NCI-H2196 (cell line): Measurements from ENCODE around the gene NCKAP5.

Source experiments
- DNase-seq: peaks from one replicate; lab custom pipeline; 2025; ENCODE audit not compliant: unreplicated experiment; lab: John Stamatoyannopoulos, UW

Gene NCKAP5

DNA sequence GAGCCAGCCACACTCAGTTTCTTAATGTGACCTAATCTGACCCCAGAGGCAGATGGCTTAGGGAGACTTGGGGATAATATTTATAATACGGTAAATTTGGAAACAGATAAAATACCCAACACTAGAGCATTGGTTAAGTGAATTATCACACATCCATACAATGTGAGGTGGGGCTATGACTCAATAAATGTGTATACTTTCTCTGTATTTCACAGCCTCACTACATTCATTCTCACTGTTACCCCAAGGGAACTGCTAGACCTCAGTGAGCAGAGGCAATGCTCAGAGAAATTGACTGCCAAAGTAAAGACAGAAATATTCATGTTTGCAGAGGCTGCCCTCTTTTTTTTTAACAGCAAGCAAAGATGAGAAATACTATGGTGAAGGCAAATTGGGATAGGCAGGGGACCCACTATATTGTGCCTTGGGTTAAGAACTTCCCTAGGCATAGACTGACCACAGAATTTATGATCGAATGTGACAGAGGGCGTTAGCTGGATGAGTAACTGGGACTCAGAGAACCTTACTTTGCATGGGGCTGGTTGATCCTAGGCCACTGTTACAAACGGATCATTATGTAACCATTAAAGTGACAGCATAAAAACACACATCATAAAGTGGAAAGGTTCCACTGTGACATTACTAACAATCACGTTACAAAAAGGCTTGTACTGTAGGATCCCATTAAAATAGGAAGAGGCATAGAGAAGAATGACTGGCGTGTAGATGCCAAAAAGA, 652.3 kb downstream of the NCKAP5 start:
- DNase-seq, result no peak

DNA sequence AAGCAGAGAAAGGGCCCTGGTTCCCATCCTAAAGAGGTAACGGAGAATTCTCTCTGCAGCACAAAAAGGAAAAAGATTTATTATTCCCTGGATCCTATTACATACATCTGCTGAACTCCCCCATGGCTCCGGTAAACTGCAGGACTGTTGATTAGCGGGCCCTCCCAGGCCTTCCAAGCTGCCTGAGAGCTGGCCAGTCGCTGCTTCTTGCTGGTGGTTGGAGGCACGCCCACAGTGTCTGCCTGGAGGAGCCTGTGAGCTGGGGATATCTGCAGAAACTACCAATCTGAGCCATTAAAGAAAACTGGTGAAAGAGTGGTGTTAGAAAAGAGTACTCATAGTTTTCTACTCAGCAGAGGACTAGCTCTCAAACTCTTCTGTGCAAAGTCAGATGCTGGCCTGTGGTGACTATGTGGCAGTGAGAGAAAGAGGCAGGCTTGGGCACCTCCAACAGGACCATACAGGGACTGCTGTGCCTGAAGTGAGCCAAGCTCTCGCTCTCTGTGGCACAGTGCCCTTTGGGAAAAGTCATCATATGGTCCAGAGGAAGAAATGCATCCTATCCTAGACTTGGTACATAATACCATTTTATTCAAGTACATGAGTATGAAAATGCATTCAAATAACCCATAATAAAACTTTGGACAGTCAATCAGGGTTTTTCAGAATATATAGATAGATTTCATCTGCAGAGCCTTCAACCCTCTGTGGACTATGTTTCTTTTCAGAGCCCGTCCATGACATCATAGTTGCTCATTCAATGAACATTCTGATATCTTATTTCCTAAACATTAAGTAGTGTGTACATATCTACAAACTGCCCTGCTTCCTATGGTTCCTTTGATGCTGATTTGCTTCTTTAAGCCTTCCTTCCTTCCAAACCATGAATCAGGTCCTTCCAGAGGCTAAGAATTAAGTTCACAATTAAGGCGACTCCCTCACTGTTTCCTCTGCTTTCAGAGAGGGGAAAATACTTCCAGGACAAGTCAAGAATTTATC, 656.2 kb downstream of the NCKAP5 start:
- DNase-seq, result no peak

DNA sequence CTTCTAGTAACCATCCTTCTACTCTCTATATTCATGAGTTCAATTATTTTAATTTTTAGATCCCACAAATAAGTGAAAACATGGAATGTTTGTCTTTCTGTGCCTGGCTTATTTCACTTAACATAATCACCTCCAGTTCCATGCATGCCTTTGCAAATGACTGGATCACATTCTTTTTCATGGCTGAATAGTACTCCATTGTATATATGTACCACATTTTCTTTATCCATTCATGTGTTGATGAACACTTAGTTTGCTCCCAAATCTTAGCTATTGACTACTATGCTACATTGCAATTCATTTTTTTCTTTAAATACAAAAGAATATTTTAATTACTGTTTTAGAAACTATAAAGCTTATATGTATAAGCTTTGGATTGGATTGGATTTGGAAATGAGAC, 657.8 kb downstream of the NCKAP5 start:
- DNase-seq, result no peak

DNA sequence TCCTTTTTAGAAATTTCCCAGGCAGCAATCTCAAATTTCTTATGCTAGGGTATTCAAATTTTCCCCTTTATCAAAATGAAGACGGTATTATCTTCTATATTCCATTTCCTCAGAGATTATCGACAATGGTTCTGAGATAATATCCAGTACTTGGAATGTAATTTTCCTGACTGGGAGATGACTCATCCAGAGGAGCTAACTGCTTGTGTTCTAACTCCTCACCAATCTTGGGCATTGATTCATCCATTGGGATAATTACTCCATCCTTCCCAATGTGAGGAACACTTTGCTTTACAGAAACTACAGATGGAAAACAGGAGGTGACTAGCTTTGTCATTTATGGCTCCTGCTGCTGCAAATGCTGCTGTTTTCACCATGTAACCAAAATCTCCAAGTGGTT, 658.8 kb downstream of the NCKAP5 start:
- DNase-seq, result no peak

DNA sequence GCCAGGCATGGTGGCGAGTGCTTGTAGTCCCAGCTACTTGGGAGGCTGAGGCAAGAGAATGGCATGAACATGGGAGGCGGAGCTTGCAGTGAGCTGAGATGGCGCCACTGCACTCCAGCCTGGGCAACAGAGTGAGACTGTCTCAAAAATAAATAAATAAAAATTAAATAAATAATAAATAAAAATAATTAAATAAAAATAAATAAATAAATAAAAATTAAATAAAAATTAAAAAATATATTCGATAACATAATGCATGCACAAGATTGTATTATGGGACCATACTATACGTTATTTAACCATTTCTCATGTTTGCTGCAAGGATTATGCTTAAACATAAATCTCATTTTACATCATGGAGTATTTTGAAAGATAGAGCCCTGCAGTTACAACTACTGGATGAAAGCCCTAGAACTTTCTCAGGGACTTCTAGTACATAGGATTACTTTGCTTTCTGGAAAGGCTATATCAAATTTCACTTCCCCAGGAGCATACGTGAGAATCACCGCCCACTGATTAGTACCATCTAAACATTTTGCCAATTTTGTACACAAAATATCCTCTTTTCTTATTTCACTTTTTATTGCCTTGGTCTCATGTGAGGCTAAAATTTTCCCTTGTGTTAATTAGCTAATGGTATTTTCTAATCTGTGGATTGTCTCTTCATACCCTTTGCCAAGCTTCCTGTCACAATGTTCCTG, 664.0 kb downstream of the NCKAP5 start:
- no peak for DNase-seq

DNA sequence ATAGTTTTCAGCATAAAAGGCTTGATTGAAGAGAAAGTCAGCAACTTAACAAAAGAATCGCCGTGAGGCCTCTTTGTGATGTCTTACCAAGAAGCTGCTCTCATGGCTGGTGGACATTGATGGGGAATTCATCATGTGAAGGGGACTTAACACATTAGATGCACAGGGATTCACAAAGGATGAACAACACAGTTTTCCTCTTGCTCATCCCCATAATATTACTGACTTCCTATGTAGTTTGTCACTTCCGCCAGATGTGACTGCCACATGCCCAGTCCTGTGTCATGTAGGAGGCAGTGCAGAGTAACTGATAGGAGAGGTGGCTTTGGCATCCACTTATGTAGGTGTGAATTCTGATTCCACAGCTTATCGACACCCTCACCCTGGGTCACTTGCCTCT, 665.6 kb downstream of the NCKAP5 start:
- DNase-seq, result no peak

DNA sequence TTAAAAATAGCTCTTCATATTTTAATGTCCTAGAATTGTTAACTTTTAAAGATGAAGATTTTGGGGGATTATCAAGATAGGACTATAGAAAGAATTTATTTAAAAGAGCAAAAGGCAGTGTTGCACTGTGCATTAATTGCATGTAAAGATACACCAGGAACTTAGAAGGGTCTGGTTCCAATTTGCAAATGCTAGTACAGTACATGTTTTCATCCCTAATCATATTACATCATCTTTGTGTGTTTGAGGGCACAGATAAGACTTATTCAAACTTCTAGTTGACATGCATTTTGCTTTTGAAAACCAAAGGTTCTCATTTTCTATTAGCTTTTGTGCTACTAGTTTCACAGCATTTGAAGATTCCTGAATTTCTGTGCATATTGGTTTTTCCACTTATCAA, 666.6 kb downstream of the NCKAP5 start:
- no peak for DNase-seq

DNA sequence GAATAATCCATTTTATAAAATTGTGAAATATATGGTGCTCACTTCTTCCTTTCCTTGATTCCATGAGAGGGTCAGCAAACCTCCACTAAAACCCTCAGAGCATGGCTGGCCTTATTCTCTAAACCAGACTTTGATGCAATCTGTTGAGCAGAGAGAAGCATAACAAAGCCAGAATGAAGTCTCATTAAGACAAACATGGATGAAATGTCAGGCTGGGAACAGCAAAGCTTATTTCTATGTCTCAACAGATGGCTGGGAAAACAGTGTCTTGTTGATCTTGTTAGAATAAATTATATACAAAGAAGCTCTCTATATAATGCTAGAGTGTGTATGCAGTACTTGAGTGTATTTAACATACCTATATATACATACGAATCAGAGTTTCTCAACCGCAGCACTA, 671.2 kb downstream of the NCKAP5 start:
- DNase-seq, result no peak

DNA sequence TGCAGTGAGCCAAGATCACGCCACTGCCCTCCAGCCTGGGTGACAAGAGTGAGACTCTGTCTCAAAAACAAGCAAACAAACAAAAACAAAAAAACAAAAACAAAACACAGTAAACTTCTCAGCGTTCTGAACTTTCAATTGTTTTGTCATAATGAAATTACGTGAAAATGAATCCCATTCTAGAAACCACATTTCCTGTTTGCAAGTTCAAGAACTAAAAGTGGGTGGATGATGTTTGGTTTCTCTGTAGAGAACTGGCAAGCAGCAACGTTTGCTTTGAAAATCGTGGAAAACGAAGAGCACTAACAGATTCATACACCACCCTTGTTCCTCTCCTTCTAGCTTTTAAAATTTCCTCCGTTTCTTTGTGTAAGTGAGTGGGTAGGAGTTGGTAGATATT, 672.2 kb downstream of the NCKAP5 start:
- no peak for DNase-seq

DNA sequence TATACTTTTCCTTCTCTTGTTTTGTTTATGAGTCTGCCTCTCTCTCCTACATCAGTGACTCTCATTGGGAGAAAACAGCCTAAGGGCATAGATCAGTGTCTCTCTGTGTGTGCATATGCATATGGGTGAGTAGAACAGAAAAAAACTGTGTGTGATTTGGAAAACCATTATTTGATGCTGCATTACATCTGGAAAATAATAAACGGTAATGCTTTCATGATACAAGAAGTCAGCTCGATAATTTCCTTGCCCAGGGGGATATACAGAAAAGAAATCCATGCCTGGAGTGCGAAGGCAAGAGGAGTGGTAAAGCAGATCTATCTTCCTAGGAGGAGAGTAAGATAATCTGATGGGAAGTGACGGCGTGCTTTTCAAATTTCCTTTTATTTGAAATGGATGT, 676.8 kb downstream of the NCKAP5 start:
- DNase-seq, result no peak

DNA sequence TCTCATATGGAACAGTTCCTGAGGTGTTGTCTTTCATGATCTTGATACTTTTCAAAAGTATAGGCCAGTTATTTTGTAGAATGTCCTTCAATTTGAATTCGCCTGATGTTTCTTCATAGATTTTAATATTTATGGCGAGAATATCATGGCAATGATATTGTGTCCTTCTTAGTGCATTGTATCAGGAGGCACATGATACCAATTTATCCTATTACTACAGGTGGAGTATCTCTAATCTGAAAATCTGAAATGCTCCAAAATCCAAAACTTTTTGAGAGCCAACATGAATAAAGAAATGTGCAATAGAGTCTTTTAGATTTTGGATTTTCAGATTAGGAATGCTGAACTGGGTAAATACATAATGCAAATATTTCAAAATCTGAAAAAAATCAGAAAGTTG, 681.7 kb downstream of the NCKAP5 start:
- no peak for DNase-seq

DNA sequence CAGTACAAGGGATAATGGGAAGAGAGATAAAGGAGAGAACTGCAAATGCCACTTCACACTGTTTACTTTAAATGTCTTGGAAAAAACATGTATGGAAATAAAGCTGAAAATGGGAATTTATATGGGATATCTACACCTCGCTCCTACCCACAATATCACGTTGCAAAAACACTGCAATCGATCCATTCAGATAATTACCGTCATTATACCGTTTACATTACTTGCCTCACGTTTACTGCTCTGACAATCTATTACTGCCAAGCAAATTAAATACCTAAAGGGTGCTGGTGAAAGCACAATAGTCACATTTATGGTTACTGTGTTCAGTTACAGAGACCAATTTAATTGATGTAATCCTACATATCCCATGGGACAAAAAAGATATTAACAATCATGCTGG, 683.6 kb downstream of the NCKAP5 start:
- no peak for DNase-seq

DNA sequence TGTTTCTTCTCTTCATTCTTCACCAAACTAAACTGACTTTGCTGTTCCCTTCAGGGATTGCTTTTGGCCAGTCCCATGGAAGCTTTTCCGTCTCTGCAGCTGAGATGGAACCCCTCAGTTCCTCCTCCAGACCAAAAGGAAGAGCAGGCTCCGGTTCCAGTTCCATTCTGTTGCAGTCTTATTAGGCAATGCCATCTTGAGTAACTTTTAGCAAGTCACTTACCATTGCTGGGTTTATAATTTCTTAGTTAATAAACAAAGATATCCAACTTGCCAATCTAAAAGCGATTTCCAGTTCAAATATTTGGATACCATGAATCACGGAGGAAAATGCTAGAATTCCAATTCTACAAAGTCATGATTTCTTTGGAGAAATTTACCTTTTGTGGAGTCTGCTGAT, 684.0 kb downstream of the NCKAP5 start:
- DNase-seq, result no peak

DNA sequence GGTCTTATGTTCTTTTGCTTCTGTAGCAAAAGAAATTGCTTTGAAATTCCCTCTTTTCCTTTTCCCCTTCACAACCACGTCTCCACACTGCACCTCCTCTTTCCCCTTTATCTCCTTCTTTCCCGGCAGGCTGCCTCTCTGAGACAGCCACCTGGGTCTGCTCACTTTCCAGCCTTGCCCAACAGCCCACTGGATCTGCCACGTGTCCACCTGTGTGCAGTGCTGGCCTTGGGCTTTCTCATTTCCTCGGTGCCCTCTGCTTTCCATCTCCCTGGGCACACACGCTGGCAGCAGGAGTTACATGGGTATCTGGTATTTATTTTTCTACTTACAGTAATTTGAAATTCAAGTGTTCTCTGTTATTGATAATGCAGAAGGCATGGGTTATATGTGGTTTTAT, 684.8 kb downstream of the NCKAP5 start:
- DNase-seq, result no peak

DNA sequence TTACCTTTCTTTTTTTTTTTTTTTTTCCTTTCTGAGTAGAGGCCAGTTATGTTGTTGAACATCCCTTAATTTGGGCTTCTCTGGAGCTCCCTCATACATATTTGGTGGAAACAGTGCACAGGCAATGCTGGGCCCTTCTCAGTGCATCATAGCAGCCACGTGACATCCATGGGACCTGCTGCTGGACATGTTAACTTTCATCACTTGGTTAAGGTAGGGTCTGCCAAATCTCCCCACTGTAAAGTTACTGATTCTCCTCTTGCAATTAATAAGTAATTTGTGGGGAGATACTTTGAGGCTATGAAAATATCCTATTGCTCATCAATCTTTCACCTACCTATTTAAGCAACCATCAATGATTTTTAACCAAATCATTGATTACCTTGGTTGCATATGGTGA, 686.7 kb downstream of the NCKAP5 start:
- no peak for DNase-seq

DNA sequence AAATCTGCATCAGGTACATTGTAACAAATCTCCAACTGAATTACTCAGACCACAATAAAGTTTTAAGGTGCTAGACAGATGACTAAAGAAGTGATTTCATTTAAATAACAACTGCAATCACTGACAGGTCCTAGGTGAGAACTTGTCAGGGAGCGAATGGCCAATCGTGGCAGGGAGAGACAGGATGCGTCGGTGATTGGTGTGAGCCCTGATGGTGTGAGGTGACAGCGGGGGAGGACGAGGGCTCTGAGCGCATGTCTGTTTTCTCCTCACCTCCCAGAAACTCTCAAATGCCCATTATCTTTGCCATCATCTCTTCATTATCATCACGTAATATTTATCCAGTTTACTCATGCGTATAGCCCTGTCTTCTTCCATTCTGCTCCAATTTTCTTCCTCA, 690.3 kb downstream of the NCKAP5 start:
- DNase-seq, result no peak

DNA sequence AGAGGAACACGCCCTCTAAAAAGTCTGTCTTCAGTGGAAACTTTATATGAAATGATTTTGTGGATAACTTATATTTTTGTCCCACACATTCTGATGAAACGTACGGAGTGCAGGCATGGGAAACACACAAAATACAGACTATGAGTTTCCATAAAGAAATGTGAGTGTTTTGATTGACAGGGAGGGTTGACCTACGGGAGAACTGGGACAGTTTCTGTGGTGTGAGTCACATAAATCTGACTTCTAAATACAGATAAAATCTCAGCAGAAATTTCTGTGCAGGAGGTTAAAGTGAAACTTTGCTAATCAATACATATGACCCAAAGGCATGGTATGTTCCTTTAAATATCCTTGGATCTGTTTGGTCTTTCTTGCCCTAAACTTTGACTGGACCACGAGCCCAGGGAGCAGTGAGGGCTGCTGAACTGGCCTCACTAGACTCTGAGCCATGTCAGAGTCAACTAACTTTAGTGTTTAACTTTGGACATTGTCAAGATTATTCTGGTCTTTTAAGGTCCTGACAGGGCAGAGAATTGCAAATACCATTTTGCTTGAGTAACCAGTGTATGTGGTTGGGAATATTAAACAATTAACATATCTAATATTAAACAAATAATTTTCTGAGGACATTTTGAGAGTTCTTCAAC, 691.4 kb downstream of the NCKAP5 start:
- no peak for DNase-seq

DNA sequence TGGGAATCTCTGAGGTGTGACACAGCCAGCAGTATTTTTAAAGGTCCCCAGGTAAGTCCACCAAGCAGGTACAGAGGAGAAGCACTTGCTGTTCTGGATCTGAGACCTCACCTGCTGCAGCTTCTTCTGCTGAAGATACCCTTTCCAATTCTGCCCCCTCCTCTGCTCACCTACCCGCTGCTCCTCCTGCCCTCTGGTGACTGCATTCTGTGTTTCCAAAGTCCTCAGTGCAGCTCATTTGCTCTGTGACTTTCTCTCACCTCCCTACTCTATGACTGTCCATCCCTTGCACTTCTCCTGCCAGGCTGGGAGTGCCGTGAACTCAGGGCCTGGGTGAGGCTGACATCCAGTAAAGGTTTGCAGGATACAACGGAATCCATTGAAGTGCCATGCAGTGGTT, 693.1 kb downstream of the NCKAP5 start:
- no peak for DNase-seq

DNA sequence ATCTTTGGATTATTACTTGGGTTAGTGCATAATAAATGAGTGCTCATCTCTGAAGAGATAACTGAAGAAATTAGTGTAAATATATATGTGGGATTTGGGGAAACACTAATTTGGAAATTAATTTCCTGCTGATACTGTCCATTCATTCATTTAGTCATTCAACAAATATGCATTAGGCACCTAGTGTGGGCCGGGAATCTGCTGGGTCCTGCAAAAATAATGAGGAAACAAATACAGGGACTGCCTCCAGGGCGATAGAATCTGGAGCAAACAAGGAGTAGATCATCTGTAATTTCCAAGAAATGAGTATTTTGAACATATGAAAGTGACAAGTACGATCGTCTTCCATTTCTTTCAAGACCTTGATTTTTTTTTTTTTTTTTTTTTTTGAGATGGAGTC, 694.5 kb downstream of the NCKAP5 start:
- no peak for DNase-seq

DNA sequence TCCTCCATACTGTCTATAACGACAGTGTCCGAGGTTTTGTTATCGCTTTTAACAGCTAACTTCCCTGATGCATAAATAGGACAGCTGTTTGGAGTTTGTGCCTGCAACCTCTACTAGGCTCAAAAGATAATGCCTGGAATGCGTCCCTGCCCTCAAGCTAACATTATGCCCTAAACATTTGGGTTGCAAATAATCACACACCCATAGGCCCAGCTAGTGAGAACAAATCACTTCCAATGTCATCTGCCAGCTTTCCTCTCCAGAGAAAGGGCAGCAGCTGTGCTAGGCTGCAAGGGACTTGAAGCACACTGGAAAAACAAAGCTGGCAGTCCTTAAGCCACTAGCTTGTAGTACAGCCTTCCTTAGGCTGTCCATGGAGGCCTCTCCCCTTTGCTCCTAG, 696.4 kb downstream of the NCKAP5 start:
- DNase-seq, result no peak

DNA sequence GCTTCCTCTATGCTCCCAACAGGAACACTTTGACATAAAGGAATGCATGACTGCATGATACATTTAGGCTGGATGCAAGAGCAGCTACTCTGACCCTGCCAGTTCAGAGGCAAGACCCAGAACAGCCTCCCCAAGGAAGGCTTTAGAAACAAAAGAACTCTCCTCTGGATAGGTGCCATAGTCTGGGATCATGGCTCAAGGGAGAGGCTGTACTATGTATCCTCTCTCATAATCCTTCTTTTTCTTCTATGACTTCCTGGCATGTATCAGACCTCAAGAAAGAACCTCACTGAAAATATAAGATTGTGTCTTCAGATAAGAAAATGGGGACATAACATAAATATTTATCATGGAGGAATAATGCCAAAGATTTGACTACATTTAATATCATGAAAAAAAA, 704.3 kb downstream of the NCKAP5 start:
- DNase-seq, result no peak
